Measurements from ENCODE around the gene PAPOLA. TPM values are rescaled to one million over a fixed set of nuclear protein-coding genes. Genes with fewer than 3 reads are reported as not detected.
A peak's percentile ranks its signal among the peaks of the same experiment; 100 is the strongest.

The PAPOLA gene
- total RNA-seq, 4 donors from 2014 or later = 106 to 357 (median 257) TPM

DNA sequence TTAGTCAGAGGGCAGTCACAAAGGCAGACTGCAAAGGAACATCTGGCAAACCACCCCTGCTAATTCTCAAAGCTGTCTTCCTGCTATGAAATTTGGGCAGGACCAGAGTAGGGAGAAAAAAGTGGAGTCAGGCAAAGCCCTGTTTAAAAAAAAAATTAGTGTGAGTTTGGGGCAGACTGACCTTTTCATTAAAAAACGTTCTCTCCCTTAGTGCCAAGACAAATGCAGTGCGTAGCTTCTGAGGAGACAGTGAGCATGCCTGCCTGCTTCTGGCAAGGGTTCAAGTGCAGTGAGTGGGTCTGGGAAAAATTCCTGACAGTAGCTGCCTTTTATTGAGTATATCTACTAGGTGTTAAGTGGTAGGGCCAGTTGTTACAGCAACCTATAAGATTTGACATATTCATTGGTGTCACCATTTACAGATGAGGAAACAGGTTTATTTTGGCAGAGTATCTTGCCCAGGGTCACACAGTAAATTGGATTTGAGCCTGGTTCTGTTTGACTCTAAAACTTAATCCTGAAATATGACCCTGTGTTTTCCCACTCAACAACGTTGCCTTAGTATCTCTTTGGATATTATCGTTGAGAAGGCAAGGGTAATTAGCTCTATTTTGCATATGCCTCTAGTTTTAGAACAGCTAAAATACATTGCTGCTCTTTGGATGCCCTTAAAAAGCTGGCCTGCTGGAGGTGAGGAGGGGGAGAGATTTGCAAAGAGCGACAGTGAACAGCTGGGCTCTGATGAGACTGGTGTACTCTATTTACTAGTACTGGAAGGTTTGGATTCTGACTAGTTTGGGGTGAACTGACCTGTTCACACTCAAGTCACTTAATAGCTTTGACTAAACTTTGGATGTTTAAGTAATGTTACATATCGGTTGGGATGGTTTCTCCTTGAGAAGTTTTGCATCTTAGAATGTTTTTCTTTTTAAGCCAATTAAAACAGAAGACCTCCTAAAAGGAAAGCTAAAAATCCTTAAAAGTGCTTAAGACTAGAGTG is 72.8 kb downstream of the PAPOLA start:
- TF ChIP-seq POLR2A (IDR thresholded peaks at IDR 0.05) = no peak
- TF ChIP-seq, protein P1, sequence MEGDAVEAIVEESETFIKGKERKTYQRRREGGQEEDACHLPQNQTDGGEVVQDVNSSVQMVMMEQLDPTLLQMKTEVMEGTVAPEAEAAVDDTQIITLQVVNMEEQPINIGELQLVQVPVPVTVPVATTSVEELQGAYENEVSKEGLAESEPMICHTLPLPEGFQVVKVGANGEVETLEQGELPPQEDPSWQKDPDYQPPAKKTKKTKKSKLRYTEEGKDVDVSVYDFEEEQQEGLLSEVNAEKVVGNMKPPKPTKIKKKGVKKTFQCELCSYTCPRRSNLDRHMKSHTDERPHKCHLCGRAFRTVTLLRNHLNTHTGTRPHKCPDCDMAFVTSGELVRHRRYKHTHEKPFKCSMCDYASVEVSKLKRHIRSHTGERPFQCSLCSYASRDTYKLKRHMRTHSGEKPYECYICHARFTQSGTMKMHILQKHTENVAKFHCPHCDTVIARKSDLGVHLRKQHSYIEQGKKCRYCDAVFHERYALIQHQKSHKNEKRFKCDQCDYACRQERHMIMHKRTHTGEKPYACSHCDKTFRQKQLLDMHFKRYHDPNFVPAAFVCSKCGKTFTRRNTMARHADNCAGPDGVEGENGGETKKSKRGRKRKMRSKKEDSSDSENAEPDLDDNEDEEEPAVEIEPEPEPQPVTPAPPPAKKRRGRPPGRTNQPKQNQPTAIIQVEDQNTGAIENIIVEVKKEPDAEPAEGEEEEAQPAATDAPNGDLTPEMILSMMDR (IDR thresholded peaks at IDR 0.05) = no peak
- intact Hi-C loops (cut with DNase I; ENCODE audit: low total_unique reads) = no loop called here
- H3K27ac ChIP-seq = no peak overlapping the region

DNA sequence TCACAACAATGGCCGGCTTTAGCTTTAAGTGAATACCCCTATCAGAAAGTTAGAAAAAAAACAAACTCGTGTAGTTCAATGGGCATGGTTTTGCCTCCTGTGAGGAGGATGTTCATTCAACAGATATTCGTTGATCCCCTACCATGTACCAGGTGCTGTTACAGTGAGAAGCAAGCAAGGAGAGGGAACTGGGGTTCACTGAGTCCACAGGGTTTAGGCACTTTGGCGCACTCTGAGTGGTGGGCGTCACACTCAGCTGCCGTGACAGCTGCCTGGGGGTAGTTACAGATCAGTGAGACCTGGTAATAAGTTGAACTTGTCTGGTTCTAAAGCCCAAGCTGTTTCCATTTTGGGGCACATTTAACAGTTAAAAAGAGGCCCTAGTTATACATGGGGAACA is 74.2 kb downstream of the PAPOLA start:
- Histone ChIP-seq H3K4me3 (no peak overlapping the region), H3K4me1 (peaks cover 0 to 8% of the 10 kb centered on the region in 2 donors), H3K27ac (no peak overlapping the region), H3K9me3 (no peaks in the 10 kb centered on the region), H3K36me3 (no peaks in the 10 kb centered on the region), H3K27me3 (no peaks in the 10 kb centered on the region)
- intact Hi-C loops (cut with DNase I; ENCODE audit: low total_unique reads) = no loop called here
- no peak for DNase-seq
- TF ChIP-seq, protein P1 (IDR thresholded peaks at IDR 0.05) = no peak
- TF ChIP-seq POLR2A (IDR thresholded peaks at IDR 0.05) = no peak

More for the DNA sequence above, 72.8 kb downstream of the PAPOLA start:
- no peaks in the 10 kb centered on the region for H3K27me3 ChIP-seq
- peak; percentile 30 to 32 for DNase-seq
- no peak overlapping the region for H3K4me3 ChIP-seq
- no peaks in the 10 kb centered on the region for H3K9me3 ChIP-seq
- peaks cover 0 to 8% of the 10 kb centered on the region in 2 donors for H3K4me1 ChIP-seq
- H3K36me3 ChIP-seq = no peaks in the 10 kb centered on the region

DNA sequence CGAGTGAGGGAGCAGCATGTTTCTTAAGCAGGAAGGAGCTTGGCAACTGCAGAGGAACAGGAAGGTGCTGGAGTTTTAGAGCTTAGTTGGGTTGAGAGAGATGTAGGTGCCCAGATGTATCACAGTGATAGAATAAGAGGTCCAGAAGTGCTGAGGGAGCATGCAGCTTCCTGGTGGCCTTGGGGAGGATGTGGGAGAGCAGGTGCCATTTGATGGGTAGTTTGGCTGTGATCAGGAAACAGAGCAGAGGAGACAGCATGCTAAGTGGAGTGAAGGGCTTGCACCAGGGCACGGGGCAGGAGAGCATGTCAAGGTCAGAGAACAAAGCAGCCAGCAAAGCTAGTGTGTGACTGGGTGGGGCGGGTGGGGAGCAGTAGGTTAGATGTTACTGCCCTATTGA is 74.8 kb downstream of the PAPOLA start:
- no peak for DNase-seq
- no peak for TF ChIP-seq POLR2A (IDR thresholded peaks at IDR 0.05)
- TF ChIP-seq, protein P1 (IDR thresholded peaks at IDR 0.05) = no peak
- Histone ChIP-seq H3K4me1 (peaks cover 0 to 8% of the 10 kb centered on the region in 2 donors), H3K9me3 (no peaks in the 10 kb centered on the region), H3K27ac (no peak overlapping the region), H3K4me3 (no peak overlapping the region), H3K36me3 (no peaks in the 10 kb centered on the region), H3K27me3 (no peaks in the 10 kb centered on the region)
- intact Hi-C loops (cut with DNase I; ENCODE audit: low total_unique reads) = no loop called here

DNA sequence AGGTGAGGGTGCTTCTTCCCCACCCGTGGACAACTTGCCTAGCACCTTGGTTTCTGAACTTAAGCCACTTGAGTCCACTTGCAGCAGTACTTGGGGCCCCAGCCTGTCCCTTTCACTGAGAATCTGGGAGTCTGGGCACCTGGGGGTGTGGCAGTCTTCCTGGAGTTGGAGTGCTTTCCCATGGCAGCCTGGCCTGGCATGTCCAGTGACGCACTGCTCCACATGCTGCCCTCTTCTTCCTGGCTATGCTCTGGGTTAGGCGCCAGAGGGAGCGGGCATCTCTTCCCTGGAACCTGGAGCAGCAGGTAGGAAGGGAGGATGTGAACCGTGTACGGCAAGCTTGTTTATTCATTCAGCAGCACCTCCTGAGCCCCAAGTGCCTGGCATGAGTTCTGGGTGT is 76.4 kb downstream of the PAPOLA start:
- Histone ChIP-seq H3K27me3 (no peaks in the 10 kb centered on the region), H3K9me3 (no peaks in the 10 kb centered on the region), H3K4me3 (no peak overlapping the region), H3K4me1 (peaks cover 0 to 8% of the 10 kb centered on the region in 2 donors), H3K36me3 (no peaks in the 10 kb centered on the region), H3K27ac (no peak overlapping the region)
- intact Hi-C loops (cut with DNase I; ENCODE audit: low total_unique reads) = no loop called here
- TF ChIP-seq, protein P1 (IDR thresholded peaks at IDR 0.05) = no peak
- TF ChIP-seq POLR2A (IDR thresholded peaks at IDR 0.05) = no peak
- DNase-seq = no peak

DNA sequence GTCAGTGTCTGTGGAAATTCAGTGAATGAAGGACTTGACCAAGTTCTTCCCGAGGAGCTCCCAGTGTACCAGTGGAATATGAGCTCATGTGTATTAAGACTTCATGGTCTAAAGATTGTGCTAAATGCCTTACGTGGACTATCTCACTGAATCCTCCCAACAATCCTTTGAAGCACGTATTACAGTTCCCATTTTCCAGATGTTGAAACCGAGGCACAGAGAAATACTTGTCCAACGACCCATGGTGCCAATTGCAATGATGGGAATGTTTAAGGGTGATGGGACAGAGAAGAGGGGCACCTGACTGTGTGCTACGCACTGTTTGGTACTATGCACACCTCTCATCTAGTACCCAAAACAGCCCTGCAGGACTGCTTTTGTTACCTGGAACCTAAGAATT is 77.2 kb downstream of the PAPOLA start:
- Histone ChIP-seq H3K27me3 (no peaks in the 10 kb centered on the region), H3K4me1 (peaks cover 0 to 7% of the 10 kb centered on the region in 2 donors), H3K36me3 (no peaks in the 10 kb centered on the region), H3K27ac (no peak overlapping the region), H3K9me3 (no peaks in the 10 kb centered on the region), H3K4me3 (no peak overlapping the region)
- no peak for DNase-seq
- intact Hi-C loops (cut with DNase I; ENCODE audit: low total_unique reads) = no loop called here
- no peak for TF ChIP-seq POLR2A (IDR thresholded peaks at IDR 0.05)
- TF ChIP-seq, protein P1 (IDR thresholded peaks at IDR 0.05) = no peak
